Epithelial cell of proximal tubule (primary cell): Measurements from ENCODE around the gene SUCLA2. TPM values are rescaled to one million over a fixed set of nuclear protein-coding genes. Genes with fewer than 3 reads are reported as not detected.

Experiments
- DNase-seq: peaks from one replicate; pipeline ENCODE4 v3.0.0-alpha.2; 2011; ENCODE audit warnings: low read depth
- H3K4me3 ChIP-seq: 2 replicates; pipeline ENCODE4 v1.5.1; 2011; ENCODE audit warnings: low read depth, mild to moderate bottlenecking, low read length
- total RNA-seq: library from RNA; depleted of rRNA; stranded (reverse); fragments of >200 nt; gene quantifications from 2 replicates; pipeline ENCODE4 v1.2.3, GENCODE V29; 2015
- TF ChIP-seq, protein P1 (sequence below): conservative IDR thresholded peaks from 2 replicates; pipeline ENCODE4 v1.5.1; 2012; ENCODE audit warnings: low read depth, mild to moderate bottlenecking, low read length

SUCLA2 gene
- total RNA-seq, 1 donor from 2014 or later, result 24.3 TPM

- no peak for DNase-seq
- TF ChIP-seq, protein P1, sequence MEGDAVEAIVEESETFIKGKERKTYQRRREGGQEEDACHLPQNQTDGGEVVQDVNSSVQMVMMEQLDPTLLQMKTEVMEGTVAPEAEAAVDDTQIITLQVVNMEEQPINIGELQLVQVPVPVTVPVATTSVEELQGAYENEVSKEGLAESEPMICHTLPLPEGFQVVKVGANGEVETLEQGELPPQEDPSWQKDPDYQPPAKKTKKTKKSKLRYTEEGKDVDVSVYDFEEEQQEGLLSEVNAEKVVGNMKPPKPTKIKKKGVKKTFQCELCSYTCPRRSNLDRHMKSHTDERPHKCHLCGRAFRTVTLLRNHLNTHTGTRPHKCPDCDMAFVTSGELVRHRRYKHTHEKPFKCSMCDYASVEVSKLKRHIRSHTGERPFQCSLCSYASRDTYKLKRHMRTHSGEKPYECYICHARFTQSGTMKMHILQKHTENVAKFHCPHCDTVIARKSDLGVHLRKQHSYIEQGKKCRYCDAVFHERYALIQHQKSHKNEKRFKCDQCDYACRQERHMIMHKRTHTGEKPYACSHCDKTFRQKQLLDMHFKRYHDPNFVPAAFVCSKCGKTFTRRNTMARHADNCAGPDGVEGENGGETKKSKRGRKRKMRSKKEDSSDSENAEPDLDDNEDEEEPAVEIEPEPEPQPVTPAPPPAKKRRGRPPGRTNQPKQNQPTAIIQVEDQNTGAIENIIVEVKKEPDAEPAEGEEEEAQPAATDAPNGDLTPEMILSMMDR, result no peak
- peak overlapping the region; percentile 96 for H3K4me3 ChIP-seq
Measured at GRCh38 chr13:47999973-48000372, 1.1 kb downstream of the SUCLA2 start.

GRCh38 chr13:47997384-47997783 is 3.7 kb downstream of the SUCLA2 start:
- no peak for DNase-seq
- H3K4me3 ChIP-seq, result no peak overlapping the region
- TF ChIP-seq, protein P1, result no peak

- DNase-seq, result no peak
- TF ChIP-seq, protein P1, result no peak
- no peak overlapping the region for H3K4me3 ChIP-seq
Measured at GRCh38 chr13:47991859-47992258, 9.2 kb downstream of the SUCLA2 start.

DNA sequence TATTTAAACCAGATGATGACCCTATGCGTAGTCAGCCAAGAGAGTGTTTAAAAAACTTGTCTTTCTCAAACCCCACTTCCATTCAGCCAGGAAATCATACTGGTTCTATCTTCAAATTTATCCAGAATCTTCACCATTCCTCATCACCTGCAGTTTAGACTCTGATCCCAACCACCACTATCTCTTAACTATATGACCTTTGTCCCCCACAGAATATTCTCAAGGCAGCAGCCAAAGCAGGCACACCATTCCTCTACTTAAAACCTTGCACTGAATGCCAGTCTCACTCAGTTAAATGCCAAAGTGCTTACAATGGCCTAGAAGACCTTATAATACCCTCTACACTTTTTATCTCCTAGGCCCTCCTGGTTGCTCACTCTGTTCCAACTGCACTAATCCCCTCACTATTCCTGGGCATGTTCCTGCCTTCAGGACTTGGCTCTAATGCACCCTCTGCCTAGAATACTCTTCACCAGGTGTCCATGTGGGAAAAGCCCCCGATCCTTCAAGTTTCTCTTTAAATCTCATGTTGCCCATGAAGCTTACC is 10.1 kb downstream of the SUCLA2 start:
- TF ChIP-seq, protein P1, result no peak
- H3K4me3 ChIP-seq, result no peak overlapping the region
- no peak for DNase-seq

- no peak for DNase-seq
- no peak overlapping the region for H3K4me3 ChIP-seq
- TF ChIP-seq, protein P1, result no peak
Measured at GRCh38 chr13:47990427-47990826, 10.6 kb downstream of the SUCLA2 start.

DNA sequence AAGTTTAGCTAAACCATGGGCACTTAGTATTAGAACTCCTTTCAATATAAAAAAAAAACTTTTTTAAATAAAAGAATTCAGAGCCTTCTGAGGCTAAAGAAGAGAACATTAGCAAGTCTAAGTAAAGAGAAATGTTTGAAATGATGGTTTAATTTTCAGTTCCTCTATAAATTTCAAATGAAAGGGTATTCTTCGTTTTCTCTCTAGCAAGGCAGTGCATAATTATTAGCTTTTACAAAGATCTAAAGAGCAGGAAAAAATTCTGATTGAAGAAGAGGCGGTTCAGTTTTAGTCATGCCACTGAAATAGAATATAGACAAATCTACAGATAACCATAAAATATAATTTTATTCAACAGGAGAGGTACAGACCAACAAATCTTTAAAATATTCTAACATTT is 18.0 kb downstream of the SUCLA2 start:
- no peak overlapping the region for H3K4me3 ChIP-seq
- DNase-seq, result no peak
- TF ChIP-seq, protein P1, result no peak

- TF ChIP-seq, protein P1, result no peak
- no peak overlapping the region for H3K4me3 ChIP-seq
- DNase-seq, result no peak
Measured at GRCh38 chr13:47976325-47976724, 24.7 kb downstream of the SUCLA2 start.
